HFFc6 (cell line): ENCODE measurements around the gene SLC2A9. TPM values are rescaled to one million over a fixed set of nuclear protein-coding genes. Genes with fewer than 3 reads are reported as not detected.

Experiments used
- DNase-seq: peaks from one replicate; pipeline ENCODE4 v3.0.0-alpha.2; 2018
- H3K27ac Mint-ChIP-seq: 2 replicates; pipeline ENCODE4 v1.8.0; 2020; ENCODE audit warnings: mild to moderate bottlenecking, mixed read lengths
- H3K27me3 Mint-ChIP-seq: 2 replicates; pipeline ENCODE4 v1.8.0; 2021; ENCODE audit warnings: mild to moderate bottlenecking, moderate library complexity, mixed read lengths; ENCODE audit not compliant: insufficient read depth
- H3K36me3 Mint-ChIP-seq: 2 replicates; pipeline ENCODE4 v1.8.0; 2021; ENCODE audit warnings: low read depth, mixed read lengths
- H3K4me1 Mint-ChIP-seq: 2 replicates; pipeline ENCODE4 v1.8.0; 2020; ENCODE audit warnings: low read depth, mixed read lengths
- H3K4me3 Mint-ChIP-seq: 2 replicates; pipeline ENCODE4 v1.8.0; 2020; ENCODE audit warnings: mild to moderate bottlenecking, moderate library complexity, mixed read lengths
- H3K9me3 Mint-ChIP-seq: 2 replicates; pipeline ENCODE4 v1.8.0; 2020; ENCODE audit warnings: mild to moderate bottlenecking, mixed read lengths
- total RNA-seq, 6 experiments: library from RNA; stranded (reverse); fragmentation: NEBNext Ultra II Directional; extraction: Animal tissue kit (Norgen Biotek cat#: 25700); gene quantifications; 2 replicates in 1 of 6; 3 replicates in 5 of 6; pipeline ENCODE4 v1.2.3, GENCODE V29; 2021
- TF ChIP-seq, protein P1 (sequence below): fragments of 200-600 bp; sonication (generic); IDR thresholded peaks from 2 replicates; pipeline ENCODE4 v1.5.0; 2021; ENCODE audit warnings: antibody characterized with exemption, mild to moderate bottlenecking

The SLC2A9 gene
- total RNA-seq, 6 experiments from 2014 or later: 1.3 to 2.0 (median 1.6) TPM

- TF ChIP-seq, protein P1, sequence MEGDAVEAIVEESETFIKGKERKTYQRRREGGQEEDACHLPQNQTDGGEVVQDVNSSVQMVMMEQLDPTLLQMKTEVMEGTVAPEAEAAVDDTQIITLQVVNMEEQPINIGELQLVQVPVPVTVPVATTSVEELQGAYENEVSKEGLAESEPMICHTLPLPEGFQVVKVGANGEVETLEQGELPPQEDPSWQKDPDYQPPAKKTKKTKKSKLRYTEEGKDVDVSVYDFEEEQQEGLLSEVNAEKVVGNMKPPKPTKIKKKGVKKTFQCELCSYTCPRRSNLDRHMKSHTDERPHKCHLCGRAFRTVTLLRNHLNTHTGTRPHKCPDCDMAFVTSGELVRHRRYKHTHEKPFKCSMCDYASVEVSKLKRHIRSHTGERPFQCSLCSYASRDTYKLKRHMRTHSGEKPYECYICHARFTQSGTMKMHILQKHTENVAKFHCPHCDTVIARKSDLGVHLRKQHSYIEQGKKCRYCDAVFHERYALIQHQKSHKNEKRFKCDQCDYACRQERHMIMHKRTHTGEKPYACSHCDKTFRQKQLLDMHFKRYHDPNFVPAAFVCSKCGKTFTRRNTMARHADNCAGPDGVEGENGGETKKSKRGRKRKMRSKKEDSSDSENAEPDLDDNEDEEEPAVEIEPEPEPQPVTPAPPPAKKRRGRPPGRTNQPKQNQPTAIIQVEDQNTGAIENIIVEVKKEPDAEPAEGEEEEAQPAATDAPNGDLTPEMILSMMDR: no peak
- Mint-ChIP-seq H3K36me3 (no peaks in the 10 kb centered on the region), H3K27ac (no peak overlapping the region), H3K4me1 (no peaks in the 10 kb centered on the region), H3K4me3 (no peak overlapping the region), H3K27me3 (no peaks in the 10 kb centered on the region; the same call in 1 of the 2 replicates), H3K9me3 (peaks cover 24% of the 10 kb centered on the region; the same call in 1 of the 2 replicates)
- DNase-seq: no peak
Observed at GRCh38 chr4:9919047-9919446, 102.2 kb downstream of the SLC2A9 start.

- H3K9me3 Mint-ChIP-seq: peaks cover 24% of the 10 kb centered on the region; the same call in 1 of the 2 replicates
Observed at GRCh38 chr4:9918484-9918883, 102.8 kb downstream of the SLC2A9 start.

GRCh38 chr4:9916937-9917336, 104.4 kb downstream of the SLC2A9 start:
- Mint-ChIP-seq H3K27me3 (no peaks in the 10 kb centered on the region; the same call in 1 of the 2 replicates), H3K36me3 (no peaks in the 10 kb centered on the region), H3K4me1 (no peaks in the 10 kb centered on the region), H3K4me3 (no peak overlapping the region), H3K9me3 (peaks cover 24% of the 10 kb centered on the region; the same call in 1 of the 2 replicates), H3K27ac (no peak overlapping the region)
- TF ChIP-seq, protein P1: no peak
- DNase-seq: no peak

More at GRCh38 chr4:9918484-9918883, 102.8 kb downstream of the SLC2A9 start:
- Mint-ChIP-seq H3K27ac (no peak overlapping the region), H3K4me3 (no peak overlapping the region), H3K27me3 (no peaks in the 10 kb centered on the region; the same call in 1 of the 2 replicates), H3K4me1 (no peaks in the 10 kb centered on the region), H3K36me3 (no peaks in the 10 kb centered on the region)
- no peak for DNase-seq
- TF ChIP-seq, protein P1: no peak

DNA sequence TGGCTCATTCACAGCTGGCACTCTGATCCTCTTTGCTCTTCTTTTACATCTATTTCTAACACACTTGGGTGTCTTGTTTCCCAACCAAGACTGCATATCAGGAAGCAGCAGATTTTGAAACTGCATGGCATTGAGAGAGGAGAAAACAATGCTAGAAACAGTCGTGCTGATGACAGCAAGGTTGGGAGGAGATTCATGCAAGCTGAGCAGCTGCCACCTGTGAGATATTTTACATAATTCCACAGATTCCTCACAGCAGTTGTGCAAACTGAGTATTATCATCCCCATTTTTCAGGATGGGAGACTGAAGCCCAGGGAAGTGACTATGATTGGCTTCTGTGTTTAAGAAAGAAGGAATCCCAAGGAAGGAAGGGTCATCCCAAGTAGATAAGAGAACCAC, 105.0 kb downstream of the SLC2A9 start:
- TF ChIP-seq, protein P1: no peak
- Mint-ChIP-seq H3K4me3 (no peak overlapping the region), H3K27me3 (no peaks in the 10 kb centered on the region; the same call in 1 of the 2 replicates), H3K36me3 (no peaks in the 10 kb centered on the region), H3K9me3 (peaks cover 24% of the 10 kb centered on the region; the same call in 1 of the 2 replicates), H3K4me1 (no peaks in the 10 kb centered on the region), H3K27ac (no peak overlapping the region)
- no peak for DNase-seq

DNA sequence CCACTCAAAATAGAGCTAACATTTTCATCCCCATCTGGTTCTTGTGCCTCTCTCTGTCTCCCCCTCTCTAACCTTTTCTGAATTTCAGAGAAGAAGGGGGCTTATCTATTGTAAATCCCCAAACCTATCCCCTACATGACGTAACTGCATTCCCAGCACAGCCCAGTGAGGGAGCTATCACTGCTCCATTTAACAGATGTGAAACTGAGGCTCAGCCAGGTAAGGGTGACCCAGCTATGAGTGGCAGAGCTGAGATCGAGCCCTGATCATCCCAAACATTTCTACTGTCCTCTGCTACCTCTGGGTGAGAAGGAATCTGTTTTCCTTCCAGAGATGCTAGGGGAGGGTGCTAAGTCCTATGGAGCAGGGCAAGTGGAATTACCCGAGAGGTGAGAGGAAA, 107.5 kb downstream of the SLC2A9 start:
- no peaks in the 10 kb centered on the region for H3K4me1 Mint-ChIP-seq
- TF ChIP-seq, protein P1: no peak
- no peak overlapping the region for H3K4me3 Mint-ChIP-seq
- no peaks in the 10 kb centered on the region for H3K36me3 Mint-ChIP-seq
- peaks cover 20% of the 10 kb centered on the region for H3K9me3 Mint-ChIP-seq
- H3K27ac Mint-ChIP-seq: no peak overlapping the region
- DNase-seq: no peak
- H3K27me3 Mint-ChIP-seq: no peaks in the 10 kb centered on the region; the same call in 1 of the 2 replicates

DNA sequence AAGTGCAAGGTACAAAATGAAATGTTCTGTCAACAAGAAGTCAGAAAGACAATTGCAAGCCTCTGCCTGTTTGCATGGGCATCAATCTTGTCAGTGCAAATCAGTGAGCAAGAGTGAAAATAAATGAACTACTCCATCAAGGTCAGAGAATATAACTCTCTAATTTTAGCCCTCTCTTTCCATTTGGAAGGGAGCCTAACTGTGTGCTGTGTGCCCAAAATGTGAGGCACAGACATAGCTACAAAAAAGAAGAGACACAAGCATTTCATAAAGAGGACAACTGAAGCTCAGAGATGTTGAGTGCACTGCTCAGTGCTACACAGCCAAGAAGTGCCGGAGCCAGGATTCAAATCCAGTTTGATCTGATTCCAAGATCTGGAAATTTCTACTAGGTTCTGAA, 114.3 kb downstream of the SLC2A9 start:
- no peak overlapping the region for H3K27ac Mint-ChIP-seq
- no peaks in the 10 kb centered on the region for H3K4me1 Mint-ChIP-seq
- no peak for DNase-seq
- H3K27me3 Mint-ChIP-seq: no peaks in the 10 kb centered on the region; the same call in 1 of the 2 replicates
- no peaks in the 10 kb centered on the region for H3K36me3 Mint-ChIP-seq
- no peak overlapping the region for H3K4me3 Mint-ChIP-seq
- H3K9me3 Mint-ChIP-seq: peaks cover 16% of the 10 kb centered on the region
- TF ChIP-seq, protein P1: no peak
